GM15510 (cell line): ENCODE data around the gene ABL2.
A peak's percentile ranks its signal among the peaks of the same experiment; 100 is the strongest.

ENCODE experiments used
- POLR2A ChIP-seq: IDR thresholded peaks from 3 replicates; pipeline ENCODE4 v1.6.1; 2011; ENCODE audit warnings: borderline replicate concordance; ENCODE audit not compliant: insufficient read length; ENCODE audit errors: extremely low read depth

The ABL2 gene

DNA sequence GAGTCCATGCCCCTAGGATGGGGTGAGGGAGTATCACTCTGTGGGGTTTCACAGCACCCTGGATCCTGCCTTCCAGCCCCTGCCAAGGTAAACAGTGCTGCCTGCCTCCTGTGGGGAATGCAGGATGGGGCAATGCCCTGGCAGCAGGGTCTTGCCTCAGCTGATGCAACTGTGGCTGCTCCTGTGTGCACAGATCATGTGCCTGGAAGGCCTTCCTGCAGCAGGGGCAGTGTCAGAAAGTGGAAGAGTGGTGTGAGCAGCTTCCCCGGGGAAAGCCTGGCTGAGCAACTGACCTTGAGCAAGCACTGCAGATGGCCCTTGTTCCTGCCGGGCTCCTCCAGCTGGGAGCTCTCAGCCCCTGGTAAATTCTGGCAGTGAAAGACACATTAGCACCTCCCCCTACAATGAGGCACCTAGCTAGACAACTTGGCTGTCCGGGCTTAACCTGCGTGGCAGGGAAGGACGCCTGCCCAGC, 137.7 kb downstream of the ABL2 start:
- no peak for TF ChIP-seq POLR2A

DNA sequence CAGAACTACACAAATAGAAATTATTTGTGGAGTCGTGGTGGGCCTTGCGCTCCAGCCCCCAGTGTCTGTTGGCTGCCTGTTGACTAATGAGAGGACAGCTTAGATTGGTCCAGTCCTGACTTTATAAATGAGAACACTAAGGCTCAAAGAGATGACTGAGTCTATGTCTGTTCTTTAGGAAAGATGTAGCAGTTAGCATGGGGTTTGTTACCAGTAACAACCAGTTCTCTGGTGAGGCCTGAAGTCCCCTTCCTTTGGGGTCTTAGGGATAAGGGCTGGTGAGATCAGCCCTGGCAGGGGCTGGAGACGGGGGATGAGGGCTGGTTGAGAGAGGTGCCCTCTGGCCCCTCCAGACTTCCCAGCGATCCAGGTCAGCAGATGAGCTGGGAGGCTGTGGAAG, 138.6 kb downstream of the ABL2 start:
- no peak for TF ChIP-seq POLR2A

DNA sequence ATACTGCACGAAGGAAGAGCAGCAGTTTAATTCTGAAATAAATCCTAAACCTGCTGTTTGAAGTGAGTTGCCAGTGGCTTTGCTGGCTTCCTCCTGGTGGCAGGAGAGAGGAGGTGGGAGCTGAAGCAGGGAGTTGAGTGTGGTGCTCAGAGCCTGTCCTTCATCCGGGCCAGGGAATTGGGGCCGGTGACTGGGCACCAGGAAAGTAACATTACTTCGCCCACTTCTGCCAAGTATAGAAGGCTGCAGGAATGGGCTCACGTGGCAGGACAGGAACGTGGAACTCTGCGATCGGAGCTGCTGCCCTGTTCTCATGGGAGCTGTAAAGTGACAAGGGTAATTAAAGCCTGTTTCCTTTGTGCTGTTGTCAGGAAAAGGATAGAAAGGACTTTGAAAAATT, 139.0 kb downstream of the ABL2 start:
- no peak for TF ChIP-seq POLR2A

DNA sequence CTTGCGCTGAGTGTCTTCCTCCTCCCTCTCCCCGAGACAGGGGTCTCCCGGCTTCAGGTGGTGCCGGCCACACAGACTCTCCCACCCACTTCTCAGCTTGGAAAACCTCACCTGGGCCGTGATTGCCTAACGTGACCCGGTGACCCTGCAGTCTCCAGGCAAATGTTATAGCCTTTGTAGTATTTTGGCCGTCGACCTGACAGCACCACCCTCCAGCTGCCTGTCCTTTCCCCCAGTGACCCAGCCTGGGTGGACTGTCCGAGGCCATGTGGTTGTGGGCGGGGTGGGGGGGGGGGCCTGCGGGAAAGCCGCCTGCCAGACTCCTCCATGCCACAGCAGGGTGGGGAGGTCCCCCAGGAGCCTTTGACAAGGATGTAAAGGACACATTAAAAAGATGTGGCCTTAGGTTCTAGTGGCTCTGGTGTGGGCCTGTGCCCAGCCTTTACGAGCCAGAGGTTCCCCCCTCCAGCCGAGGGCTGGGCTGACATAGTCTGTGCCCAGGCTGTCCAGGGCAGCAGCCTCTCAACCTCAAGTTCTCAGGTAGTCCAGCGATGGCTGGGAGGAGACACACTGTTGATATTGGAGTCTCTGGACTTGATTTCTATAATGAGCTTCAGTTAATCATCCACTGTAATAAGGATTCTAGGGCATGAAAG, 139.5 kb downstream of the ABL2 start:
- no peak for TF ChIP-seq POLR2A

DNA sequence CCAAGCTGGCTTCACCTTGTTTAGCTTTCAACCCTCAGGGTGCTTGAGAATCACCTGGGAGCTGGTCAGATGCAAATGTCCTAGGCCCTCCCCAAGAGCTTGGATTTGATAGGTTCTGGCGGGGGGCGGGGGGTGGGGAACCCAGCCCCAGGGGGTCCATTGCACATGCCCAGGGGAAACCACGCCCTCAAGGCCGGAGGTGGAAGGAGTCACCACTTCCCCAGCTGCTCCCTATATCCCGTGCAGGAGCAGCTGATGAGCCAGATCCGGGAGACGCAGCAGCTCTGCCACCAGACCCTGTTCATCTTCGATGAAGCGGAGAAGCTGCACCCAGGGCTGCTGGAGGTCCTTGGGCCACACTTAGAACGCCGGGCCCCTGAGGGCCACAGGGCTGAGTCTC, 141.8 kb downstream of the ABL2 start:
- no peak for TF ChIP-seq POLR2A

DNA sequence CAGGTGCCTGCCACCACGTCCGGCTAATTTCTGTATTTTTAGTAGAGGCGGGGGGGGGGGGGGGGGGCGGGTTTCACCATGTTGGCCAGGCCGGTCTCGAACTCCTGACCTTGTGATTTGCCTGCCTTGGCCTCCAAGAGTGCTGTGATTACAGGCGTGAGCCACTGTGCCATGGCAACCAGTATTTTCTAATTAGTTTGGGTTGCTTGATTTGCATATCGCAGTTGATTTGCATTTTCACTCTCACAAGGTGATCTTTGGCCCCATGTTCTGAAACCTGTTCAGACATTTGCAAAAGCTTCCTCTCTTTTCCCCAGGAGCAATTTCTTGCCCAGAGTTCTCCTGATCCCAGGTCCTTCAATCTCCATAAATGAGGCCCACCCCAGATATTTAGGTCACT, 145.9 kb downstream of the ABL2 start:
- TF ChIP-seq POLR2A, result no peak

DNA sequence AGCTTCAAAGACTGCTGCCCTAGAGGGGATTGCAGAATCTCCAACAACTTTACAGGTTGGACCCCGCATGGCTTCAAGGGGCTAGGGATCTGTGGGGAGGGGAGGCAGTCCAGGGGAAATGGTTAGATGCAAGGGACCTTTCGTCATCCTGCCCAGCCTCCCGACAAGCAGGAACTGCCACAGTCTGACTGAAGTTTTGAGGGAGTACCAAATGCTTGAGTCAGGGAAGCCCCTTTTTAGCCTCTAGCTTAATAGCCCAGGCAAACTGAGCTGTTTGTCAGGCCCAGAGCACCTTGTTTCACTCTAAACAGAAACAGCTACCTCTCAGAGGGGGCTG, 146.5 kb downstream of the ABL2 start:
- TF ChIP-seq POLR2A, result no peak

DNA sequence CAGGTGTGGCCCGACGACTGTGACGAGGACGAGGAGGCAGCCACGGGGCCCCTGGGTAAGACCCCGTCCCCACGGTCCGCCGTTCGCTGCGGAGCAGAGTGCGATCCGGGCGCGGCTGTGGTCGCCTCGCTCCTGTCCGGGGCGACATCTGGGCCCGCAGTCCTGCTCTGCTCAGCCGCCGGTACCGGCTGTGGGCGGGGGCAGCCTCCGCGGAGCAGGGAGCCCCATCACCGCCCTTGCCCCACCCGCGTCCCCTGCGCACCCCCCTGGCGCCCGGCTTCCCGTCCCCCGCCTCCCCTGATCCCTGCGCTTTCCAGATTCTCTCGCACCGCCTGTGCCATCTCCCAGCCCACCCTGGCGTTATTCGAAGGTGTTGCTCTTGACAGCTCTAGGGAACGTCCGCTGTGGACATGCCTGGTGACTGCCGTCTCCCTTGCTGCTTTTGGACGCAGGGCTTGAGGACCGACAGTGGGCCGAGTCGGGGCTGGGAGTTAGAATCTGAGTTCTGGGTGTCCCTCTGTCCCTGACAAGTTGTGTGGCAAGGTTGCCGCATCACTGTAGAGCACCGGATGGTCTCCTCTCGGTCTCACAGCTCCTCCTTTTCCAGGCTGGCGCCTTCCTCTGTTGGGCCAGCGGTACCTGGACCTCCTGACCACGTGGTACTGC, 147.0 kb downstream of the ABL2 start:
- no peak for TF ChIP-seq POLR2A

DNA sequence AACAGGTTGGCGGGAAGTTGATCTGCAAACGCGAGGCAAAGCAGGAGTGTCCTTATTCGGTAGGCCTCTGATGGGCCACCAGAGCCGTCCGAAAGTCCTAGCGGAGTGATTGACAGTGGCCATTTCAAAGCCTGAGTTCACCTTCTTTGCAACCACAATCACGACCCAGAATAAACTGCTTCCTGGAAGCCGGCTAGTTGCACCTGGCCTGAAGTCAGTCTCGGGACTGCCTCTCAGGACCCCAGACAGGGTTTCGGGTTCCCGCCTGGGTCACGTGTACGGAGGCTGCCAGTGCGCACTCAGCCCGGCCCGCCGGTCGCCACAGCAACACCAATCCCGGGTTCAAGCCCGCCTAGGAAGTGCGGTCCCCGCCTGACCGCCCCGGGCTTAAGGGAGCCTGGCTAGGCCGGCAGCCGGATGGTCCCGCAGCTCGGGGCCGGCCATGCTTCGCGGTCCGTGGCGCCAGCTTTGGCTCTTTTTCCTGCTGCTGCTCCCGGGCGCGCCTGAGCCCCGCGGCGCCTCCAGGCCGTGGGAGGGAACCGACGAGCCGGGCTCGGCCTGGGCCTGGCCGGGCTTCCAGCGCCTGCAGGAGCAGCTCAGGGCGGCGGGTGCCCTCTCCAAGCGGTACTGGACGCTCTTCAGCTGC, 147.7 kb downstream of the ABL2 start, which contains the start of gene TOR3A:
Gene TOR3A (plus strand): TSS at position 384 of the 646 bp plus-strand sequence. CDS start 59 bp downstream, at position 443.
- TF ChIP-seq POLR2A, result peak; percentile 96

DNA sequence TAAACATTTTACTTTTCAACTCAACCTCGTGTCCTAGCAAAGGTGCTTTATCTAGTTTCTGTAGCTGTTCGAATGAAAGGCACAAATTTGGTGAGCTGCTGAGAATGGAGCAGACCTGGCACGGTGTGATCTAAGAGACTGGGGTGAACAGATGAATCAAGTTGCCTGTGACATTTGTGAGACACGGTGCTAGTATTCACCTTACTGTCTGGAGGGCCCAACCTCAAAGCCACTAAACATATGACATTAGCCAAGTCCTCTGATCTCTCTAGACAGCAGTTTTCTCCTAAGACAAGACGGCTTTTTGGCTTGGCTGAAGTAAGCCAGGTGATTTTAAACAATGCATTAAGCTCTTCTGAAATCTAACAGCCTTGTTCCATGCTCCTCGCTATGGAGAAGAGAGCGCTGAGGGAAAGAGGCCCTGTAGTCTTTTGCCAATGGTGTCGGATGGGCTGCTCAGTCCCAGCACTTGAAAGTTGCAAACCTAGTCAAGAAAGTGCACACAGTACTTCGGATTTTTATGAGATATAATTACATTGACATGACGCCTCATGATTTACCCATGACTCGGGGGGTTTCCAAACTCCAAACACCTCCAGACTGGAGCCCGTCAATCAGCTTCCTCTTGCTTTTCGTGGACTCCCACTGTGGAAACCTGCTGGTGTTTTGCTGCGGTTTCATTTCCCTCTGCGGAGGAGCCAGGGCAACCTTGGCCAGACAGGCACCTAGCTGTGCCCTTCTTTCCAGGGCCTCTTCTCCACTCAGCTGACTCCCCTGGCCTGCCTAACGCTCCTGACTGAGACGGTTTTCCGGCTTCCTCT, 148.4 kb downstream of the ABL2 start:
- no peak for TF ChIP-seq POLR2A

DNA sequence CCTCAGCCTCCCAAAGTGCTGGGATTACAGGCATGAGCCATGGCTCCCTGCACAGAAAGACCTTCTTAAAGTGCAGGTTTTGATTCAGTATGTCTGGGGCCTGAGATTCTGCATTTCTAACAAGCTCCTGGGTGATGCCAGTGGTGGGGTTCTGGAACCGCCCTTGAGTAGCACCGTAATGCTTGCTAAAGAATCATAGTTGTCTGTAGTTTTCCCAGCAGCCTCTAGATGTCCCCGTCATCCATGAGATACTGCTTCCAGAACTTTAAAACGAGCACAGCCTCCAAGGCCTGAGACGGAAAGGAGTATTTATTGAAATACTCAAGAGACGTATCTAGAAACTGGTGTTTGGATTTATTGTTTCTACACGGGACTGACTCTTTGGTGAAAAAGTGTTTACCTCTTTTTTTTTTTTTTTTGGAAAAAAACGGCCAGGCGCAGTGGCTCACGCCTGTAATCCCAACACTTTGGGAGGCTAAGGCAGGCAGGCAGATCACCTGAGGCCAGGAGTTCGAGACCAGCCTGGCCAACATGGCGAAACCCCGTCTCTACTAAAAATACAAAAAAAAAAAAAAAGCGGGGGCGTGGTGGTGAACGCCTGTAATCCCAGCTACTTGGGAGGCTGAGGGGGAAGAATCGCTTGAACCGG, 150.2 kb downstream of the ABL2 start:
- no peak for TF ChIP-seq POLR2A

DNA sequence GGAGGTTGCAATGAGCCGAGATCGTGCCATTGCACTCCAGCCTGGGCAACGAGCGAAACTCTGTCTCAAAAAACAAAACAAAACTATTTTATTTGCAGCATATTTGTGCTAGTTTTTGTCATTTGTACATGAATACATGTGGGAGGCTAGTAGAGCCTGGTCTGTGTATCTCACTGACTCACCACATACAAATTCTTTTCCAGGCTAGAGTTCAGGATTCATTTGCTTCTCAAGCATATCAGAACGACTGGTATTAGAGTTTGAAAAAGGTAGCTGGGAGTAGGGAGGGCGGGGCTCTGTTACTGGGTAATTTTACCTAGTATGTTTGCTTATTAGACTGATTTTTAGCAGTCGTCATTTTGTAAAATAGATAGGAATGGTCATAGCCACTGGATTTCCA, 152.1 kb downstream of the ABL2 start:
- TF ChIP-seq POLR2A, result no peak

DNA sequence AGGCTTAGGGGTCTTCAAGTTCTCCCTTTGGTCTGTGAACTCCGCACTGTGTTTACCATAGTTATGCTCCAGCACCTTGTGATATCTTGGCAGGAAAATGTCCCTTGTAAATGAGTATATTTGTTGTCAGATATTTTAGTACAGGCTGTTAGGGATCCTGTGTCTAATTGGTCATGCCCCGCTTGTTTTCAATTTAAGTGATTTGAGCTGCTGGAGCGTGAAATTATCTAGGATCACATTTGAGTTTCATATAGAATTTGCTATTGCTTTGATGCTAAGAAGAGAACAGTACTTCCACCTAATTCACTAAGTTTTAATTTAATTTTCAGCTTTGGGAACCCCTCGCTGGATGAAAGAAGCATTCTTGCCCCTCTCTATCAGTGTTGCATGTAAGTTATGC, 163.0 kb downstream of the ABL2 start:
- TF ChIP-seq POLR2A, result no peak

DNA sequence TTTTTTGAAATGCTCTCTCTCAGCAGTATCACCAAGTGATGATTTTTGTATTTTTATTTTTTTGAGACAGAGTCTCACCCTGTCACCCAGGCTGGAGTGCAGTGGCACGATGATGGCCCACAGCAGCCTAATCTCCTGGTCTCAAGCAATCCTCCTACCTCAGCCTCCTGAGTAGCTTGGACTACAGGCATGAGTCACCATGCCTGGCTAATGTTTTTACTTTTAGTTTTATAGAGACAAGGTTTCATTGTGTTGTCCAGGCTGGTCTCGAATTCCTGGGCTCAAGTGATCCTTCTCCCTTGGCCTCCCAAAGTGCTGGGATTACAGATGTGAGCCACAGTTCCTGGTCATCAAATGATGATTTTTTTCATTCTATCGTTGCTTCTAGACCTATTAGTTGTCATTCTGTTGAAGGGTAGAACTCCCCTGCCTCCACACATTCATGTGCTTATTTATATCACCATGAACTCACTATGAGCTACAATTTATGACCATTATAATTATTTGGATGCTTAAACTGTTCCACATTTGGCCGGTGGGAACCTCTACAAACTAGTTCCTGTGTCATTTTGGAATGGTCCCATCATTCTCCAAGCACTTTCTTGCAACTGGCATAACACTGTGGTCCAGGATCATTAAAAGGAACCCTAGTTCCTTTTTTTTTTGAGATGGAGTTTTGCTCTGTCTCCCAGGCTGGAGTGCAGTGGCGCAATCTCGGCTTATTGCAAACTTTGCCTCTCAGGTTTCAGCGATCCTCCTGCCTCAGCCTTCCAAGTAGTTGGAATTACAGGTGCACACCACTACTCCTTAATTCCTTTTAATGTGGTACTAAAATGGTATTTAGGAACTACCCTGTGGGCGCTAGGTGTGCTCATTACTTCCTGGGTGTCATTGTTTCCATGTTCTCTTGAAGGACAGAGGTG, 167.9 kb downstream of the ABL2 start:
- TF ChIP-seq POLR2A, result no peak
